ENCODE data around the gene MYO7A.

- TF ChIP-seq CTCF (IDR thresholded peaks at IDR 0.05; ENCODE audit: insufficient read depth, low read depth, low read length) = no peak
- TF ChIP-seq EZH2 (IDR thresholded peaks at IDR 0.05; ENCODE audit: insufficient read depth, low read length) = no peak
Observed at GRCh38 chr11:77148963-77149715, 21.1 kb downstream of the MYO7A start.
